IMR-90 (cell line): ENCODE data around the gene PDE8B.

Experiments
- CHD1 ChIP-seq: IDR thresholded peaks from 2 replicates; pipeline ENCODE4 v1.6.1; 2012; ENCODE audit warnings: low read depth, low read length, improper control_type of control experiment
- CTCF ChIP-seq: conservative IDR thresholded peaks from 2 replicates; pipeline ENCODE4 v1.5.1; 2012; ENCODE audit warnings: mild to moderate bottlenecking, low read depth, low read length, improper control_type of control experiment
- FOS ChIP-seq: fragments of 150-350 bp; IDR thresholded peaks from 2 replicates; pipeline ENCODE4 v1.6.1; 2016; ENCODE audit warnings: low read depth, low read length
- MAFK ChIP-seq: IDR thresholded peaks from 2 replicates; pipeline ENCODE4 v1.6.1; 2012; ENCODE audit warnings: low read depth, low read length, improper control_type of control experiment
- MAZ ChIP-seq: IDR thresholded peaks from 2 replicates; pipeline ENCODE4 v1.6.1; 2012; ENCODE audit warnings: low read depth, mild to moderate bottlenecking, low read length, improper control_type of control experiment, moderate library complexity, borderline replicate concordance
- NFE2L2 ChIP-seq: fragments of 150-350 bp; IDR thresholded peaks from 2 replicates; pipeline ENCODE4 v1.6.1; 2016; ENCODE audit warnings: low read depth, mild to moderate bottlenecking, low read length
- POLR2A ChIP-seq: IDR thresholded peaks from 2 replicates; pipeline ENCODE4 v1.6.1; 2012; ENCODE audit warnings: mild to moderate bottlenecking, low read depth, low read length
- RCOR1 ChIP-seq: IDR thresholded peaks from 2 replicates; pipeline ENCODE4 v1.6.1; 2012; ENCODE audit warnings: mild to moderate bottlenecking, low read length, improper control_type of control experiment; ENCODE audit not compliant: insufficient replicate concordance
- SMC3 ChIP-seq: fragments of 150-350 bp; IDR thresholded peaks from 2 replicates; pipeline ENCODE4 v1.6.1; 2016; ENCODE audit warnings: low read depth, mild to moderate bottlenecking, antibody characterized with exemption, low read length, moderate library complexity
- USF2 ChIP-seq: fragments of 150-350 bp; IDR thresholded peaks from 2 replicates; pipeline ENCODE4 v1.6.1; 2017; ENCODE audit warnings: mild to moderate bottlenecking, antibody characterized with exemption, low read length, low read depth

GRCh38 chr5:77326986-77327734, 116.7 kb downstream of the PDE8B start:
- no peak for TF ChIP-seq POLR2A
- TF ChIP-seq CTCF = no peak
- no peak for TF ChIP-seq CHD1
- no peak for TF ChIP-seq USF2
- TF ChIP-seq FOS = no peak
- no peak for TF ChIP-seq RCOR1
- no peak for TF ChIP-seq MAFK
- no peak for TF ChIP-seq MAZ
- TF ChIP-seq SMC3 = no peak
- TF ChIP-seq NFE2L2 = no peak
